H9 (cell line): ENCODE data around the gene ABCA4. TPM values are rescaled to one million over a fixed set of nuclear protein-coding genes. Genes with fewer than 3 reads are reported as not detected.

Source experiments
- DNase-seq: peaks from one replicate; pipeline ENCODE4 v3.0.0-alpha.2; 2017
- H2AFZ ChIP-seq: one replicate; pipeline ENCODE4 v1.6.1; 2013; ENCODE audit warnings: mild to moderate bottlenecking, low read length, control low read depth, moderate library complexity
- H2AK5ac ChIP-seq: 2 replicates; pipeline ENCODE4 v1.6.1; 2013; ENCODE audit warnings: low read length, control low read depth, mixed read lengths; ENCODE audit not compliant: insufficient read length
- H2BK120ac ChIP-seq: one replicate; pipeline ENCODE4 v1.6.1; 2013; ENCODE audit warnings: low read depth, mild to moderate bottlenecking, low read length, control low read depth, inconsistent platforms; ENCODE audit not compliant: poor library complexity, severe bottlenecking
- H2BK12ac ChIP-seq: 2 replicates; pipeline ENCODE4 v1.6.1; 2013; ENCODE audit warnings: low read length, control low read depth, mixed read lengths, low read depth; ENCODE audit not compliant: insufficient read length
- H2BK15ac ChIP-seq: 2 replicates; pipeline ENCODE4 v1.6.1; 2013; ENCODE audit warnings: low read depth, low read length, control low read depth
- H2BK20ac ChIP-seq: one replicate; pipeline ENCODE4 v1.6.1; 2013; ENCODE audit warnings: low read depth, mild to moderate bottlenecking, low read length, control low read depth, inconsistent platforms; ENCODE audit not compliant: poor library complexity, severe bottlenecking
- H2BK5ac ChIP-seq: 2 replicates; pipeline ENCODE4 v1.6.1; 2013; ENCODE audit warnings: low read length, control low read depth, mixed read lengths; ENCODE audit not compliant: insufficient read length
- H3K14ac ChIP-seq: 2 replicates; pipeline ENCODE4 v1.6.1; 2013; ENCODE audit warnings: low read length, control low read depth; ENCODE audit not compliant: insufficient read depth
- H3K18ac ChIP-seq: 2 replicates; pipeline ENCODE4 v1.6.1; 2013; ENCODE audit warnings: low read depth, mild to moderate bottlenecking, mixed read lengths, low read length, control low read depth; ENCODE audit not compliant: insufficient read length
- H3K23ac ChIP-seq: 2 replicates; pipeline ENCODE4 v1.6.1; 2013; ENCODE audit warnings: low read length, control low read depth, mixed read lengths, low read depth; ENCODE audit not compliant: insufficient read length
- H3K23me2 ChIP-seq: 2 replicates; pipeline ENCODE4 v1.6.1; 2013; ENCODE audit warnings: low read depth, mild to moderate bottlenecking, mixed read lengths, low read length, control low read depth; ENCODE audit not compliant: insufficient read length, poor library complexity, severe bottlenecking
- H3K27ac ChIP-seq: 2 replicates; pipeline ENCODE4 v1.5.1; 2013; ENCODE audit warnings: low read length, control low read depth, mixed read lengths, low read depth; ENCODE audit not compliant: insufficient read length
- H3K27me3 ChIP-seq: 2 replicates; pipeline ENCODE4 v1.6.1; 2013; ENCODE audit warnings: low read length, control low read depth, inconsistent platforms; ENCODE audit not compliant: insufficient read depth
- H3K4ac ChIP-seq: 2 replicates; pipeline ENCODE4 v1.6.1; 2013; ENCODE audit warnings: low read depth, mild to moderate bottlenecking, control low read depth, inconsistent platforms, low read length, moderate library complexity
- H3K4me1 ChIP-seq: 2 replicates; pipeline ENCODE4 v1.6.1; 2013; ENCODE audit warnings: low read length, control low read depth, inconsistent platforms; ENCODE audit not compliant: insufficient read depth
- H3K4me2 ChIP-seq: 2 replicates; pipeline ENCODE4 v1.6.1; 2013; ENCODE audit warnings: low read length, control low read depth, mixed read lengths; ENCODE audit not compliant: insufficient read length, insufficient read depth
- H3K56ac ChIP-seq: 2 replicates; pipeline ENCODE4 v1.6.1; 2013; ENCODE audit warnings: low read depth, mild to moderate bottlenecking, mixed read lengths, low read length, control low read depth; ENCODE audit not compliant: insufficient read length
- H3K79me1 ChIP-seq: 2 replicates; pipeline ENCODE4 v1.6.1; 2013; ENCODE audit warnings: low read depth, mild to moderate bottlenecking, moderate library complexity, low read length, control low read depth, inconsistent platforms; ENCODE audit not compliant: insufficient read depth, poor library complexity, severe bottlenecking
- H3K79me2 ChIP-seq: 2 replicates; pipeline ENCODE4 v1.6.1; 2013; ENCODE audit warnings: low read length, control low read depth, inconsistent platforms; ENCODE audit not compliant: insufficient read depth
- H3K9ac ChIP-seq: 2 replicates; pipeline ENCODE4 v1.6.1; 2013; ENCODE audit warnings: low read length, control low read depth, mixed read lengths; ENCODE audit not compliant: insufficient read length; ENCODE audit errors: extremely low read depth
- H3K9me3 ChIP-seq: one replicate; pipeline ENCODE4 v1.6.1; 2013; ENCODE audit warnings: low read depth, low read length, inconsistent platforms; ENCODE audit not compliant: control insufficient read depth
- H3T11ph ChIP-seq: one replicate; pipeline ENCODE4 v1.6.1; 2013; ENCODE audit warnings: mild to moderate bottlenecking, low read length, control low read depth, inconsistent platforms
- H4K20me1 ChIP-seq: one replicate; pipeline ENCODE4 v1.6.1; 2013; ENCODE audit not compliant: control insufficient read depth, insufficient read length, insufficient read depth
- H4K5ac ChIP-seq: 2 replicates; pipeline ENCODE4 v1.6.1; 2013; ENCODE audit warnings: low read depth, mild to moderate bottlenecking, mixed read lengths, low read length, control low read depth; ENCODE audit not compliant: insufficient read length
- H4K8ac ChIP-seq: replicated peaks from 2 replicates; pipeline ENCODE4 v1.6.1; 2013; ENCODE audit warnings: low read length, control low read depth, mixed read lengths, low read depth; ENCODE audit not compliant: insufficient read length
- H4K91ac ChIP-seq: 2 replicates; pipeline ENCODE4 v1.6.1; 2013; ENCODE audit warnings: low read depth, mild to moderate bottlenecking, moderate library complexity, mixed read lengths, low read length, control low read depth; ENCODE audit not compliant: insufficient read length
- H3K27ac Mint-ChIP-seq, 3 experiments: 2 replicates in 2 of 3; 3 replicates in 1 of 3; pipeline ENCODE4 v1.8.0; 2020 to 2021; ENCODE audit warnings: mixed read lengths in 3 of 3, mild to moderate bottlenecking in 1 of 3, moderate library complexity in 1 of 3
- H3K27me3 Mint-ChIP-seq: 2 replicates; pipeline ENCODE4 v1.8.0; 2021; ENCODE audit warnings: low read depth, mild to moderate bottlenecking, moderate library complexity, mixed read lengths
- H3K36me3 Mint-ChIP-seq, 3 experiments: 2 replicates in 2 of 3; 3 replicates in 1 of 3; pipeline ENCODE4 v1.8.0; 2020 to 2021; ENCODE audit warnings: low read depth in 3 of 3, mixed read lengths in 3 of 3; ENCODE audit not compliant: insufficient read depth in 1 of 3
- H3K4me1 Mint-ChIP-seq, 2 experiments: 2 replicates each; pipeline ENCODE4 v1.8.0; 2020; ENCODE audit warnings: mixed read lengths in 2 of 2
- H3K4me3 Mint-ChIP-seq, 2 experiments: 2 replicates in 1 of 2; 3 replicates in 1 of 2; pipeline ENCODE4 v1.8.0; 2020 to 2021; ENCODE audit warnings: mild to moderate bottlenecking in 2 of 2, mixed read lengths in 2 of 2, moderate library complexity in 1 of 2
- H3K9me3 Mint-ChIP-seq, 2 experiments: 2 replicates in 1 of 2; 3 replicates in 1 of 2; pipeline ENCODE4 v1.8.0; 2020; ENCODE audit warnings: mild to moderate bottlenecking in 2 of 2, mixed read lengths in 2 of 2, moderate library complexity in 1 of 2
- CTCF ChIP-seq: fragments of 200-600 bp; sonication (generic); conservative IDR thresholded peaks from 3 replicates; pipeline ENCODE4 v1.8.0; 2021; ENCODE audit warnings: antibody characterized with exemption, mild to moderate bottlenecking
- WGBS: extraction: QIAGEN DNeasy Blood & Tissue Kit; methylation state at CpG from one replicate; pipeline ENCODE4 v1.1.7; 2013; ENCODE audit warnings: missing lambda C conversion rate, low lambda C conversion rate, mixed read lengths; ENCODE audit not compliant: insufficient read length; ENCODE audit errors: extremely low coverage; 5-methylcytosine and 5-hydroxymethylcytosine counted together
- total RNA-seq: library from RNA; stranded (reverse); gene quantifications from 2 replicates; pipeline ENCODE4 v1.2.1, GENCODE V29; 2021

Gene ABCA4
- total RNA-seq, 1 experiment from 2014 or later = not detected

DNA sequence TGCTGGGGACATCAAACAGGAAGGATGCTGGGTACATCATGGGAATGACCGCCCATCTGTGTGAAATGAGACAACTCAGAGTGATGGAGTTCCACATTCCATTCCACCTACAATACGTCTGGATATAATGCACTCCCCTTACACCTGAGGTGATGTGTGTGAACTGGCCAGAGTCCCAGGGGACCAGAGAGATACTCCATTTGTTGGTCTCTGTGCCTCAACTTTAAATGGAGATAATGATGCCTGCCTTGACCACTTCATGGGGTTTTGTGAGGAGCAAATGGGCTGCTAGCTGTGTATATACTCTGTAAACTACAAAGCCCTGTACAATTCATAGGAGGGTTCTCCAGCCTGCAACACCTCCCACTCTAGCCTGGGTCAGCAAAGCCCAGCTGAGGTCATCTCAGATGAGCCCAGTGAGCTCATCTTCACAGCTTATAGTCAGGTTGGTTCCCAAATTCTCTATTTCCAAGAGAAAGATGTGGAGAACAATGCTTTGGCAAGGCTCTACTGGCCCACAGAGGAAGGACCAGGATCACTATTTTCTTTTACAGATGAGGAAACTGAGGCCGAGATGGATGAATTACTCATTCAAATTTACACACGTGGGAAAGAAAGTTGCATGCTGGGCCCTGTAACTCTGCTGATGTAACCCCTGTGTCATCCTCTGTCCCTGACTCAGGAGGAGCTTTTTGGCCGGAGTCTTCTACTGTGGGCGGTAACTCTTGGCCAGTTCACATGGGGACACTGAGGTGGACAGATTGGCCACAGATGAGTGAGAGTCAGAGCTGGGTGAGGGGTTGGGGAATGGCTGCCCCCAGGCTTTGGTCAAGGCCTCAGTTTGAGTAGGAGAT lies 106.1 kb downstream of the ABCA4 start:
- H3K27ac Mint-ChIP-seq = no peak overlapping the region
- H3K9me3 Mint-ChIP-seq = no peaks in the 10 kb centered on the region
- Histone ChIP-seq H3K27me3 (no peaks in the 10 kb centered on the region), H3K23ac (no peak overlapping the region), H3K4me2 (no peak overlapping the region), H3K14ac (no peak overlapping the region), H3K79me2 (no peaks in the 10 kb centered on the region), H3T11ph (no peak overlapping the region), H4K91ac (no peak overlapping the region), H2BK20ac (no peak overlapping the region), H3K79me1 (no peaks in the 10 kb centered on the region), H2BK15ac (no peak overlapping the region), H3K27ac (no peak overlapping the region), H2AK5ac (no peak overlapping the region), H3K18ac (no peak overlapping the region), H3K9me3 (no peaks in the 10 kb centered on the region), H4K20me1 (no peaks in the 10 kb centered on the region), H3K9ac (no peak overlapping the region), H4K8ac (no peak overlapping the region), H4K5ac (no peak overlapping the region), H2BK5ac (no peak overlapping the region), H3K56ac (no peak overlapping the region), H3K4ac (no peak overlapping the region), H3K23me2 (no peaks in the 10 kb centered on the region), H3K4me1 (peaks cover 19% of the 10 kb centered on the region; the same call in 1 of the 2 replicates), H2BK12ac (no peak overlapping the region), H2BK120ac (no peak overlapping the region), H2AFZ (no peak overlapping the region)
- H3K36me3 Mint-ChIP-seq = no peaks in the 10 kb centered on the region
- DNase-seq = no peak
- H3K4me1 Mint-ChIP-seq = peaks cover 33% of the 10 kb centered on the region in 2 experiments
- H3K27me3 Mint-ChIP-seq = peaks cover 31% of the 10 kb centered on the region
- H3K4me3 Mint-ChIP-seq = no peak overlapping the region
- WGBS = no CpG with 5 or more reads among the region's 6 CpGs
- TF ChIP-seq CTCF = no peak
